Activated T-cell treated with anti-CD3 and anti-CD28 coated beads, Interleukin-2, amount 50 U/mL, for 48 hours (primary cell): ENCODE data around the gene XIAP.
"Not testable (repeated sequence)": the region's sequence is repeated elsewhere in the genome, so short reads cannot be mapped to it uniquely, and the experiment has no call there.

Source experiments
- DNase-seq, 2 experiments: peaks; one replicate each; pipeline ENCODE4 v3.0.0-alpha.2; 2020

The XIAP gene

DNA sequence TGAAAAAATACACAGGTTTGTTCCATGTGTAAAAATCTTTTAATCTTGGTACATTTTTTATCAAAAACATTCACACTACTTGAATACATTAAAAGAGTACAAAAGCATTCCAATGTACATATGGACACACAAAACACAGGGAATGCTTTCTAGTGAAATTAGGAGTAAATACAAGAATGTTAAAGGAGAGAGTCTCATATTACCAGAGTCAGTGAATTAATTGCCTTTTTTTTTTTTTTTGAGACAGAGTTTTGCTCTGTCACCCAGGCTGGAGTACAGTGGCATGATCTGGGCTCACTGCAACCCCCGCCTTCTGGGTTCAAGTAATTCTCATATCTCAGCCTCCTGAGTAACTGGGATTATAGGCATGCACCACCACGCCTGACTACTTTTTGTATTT is 17.0 kb downstream of the XIAP start:
- no peak for DNase-seq

DNA sequence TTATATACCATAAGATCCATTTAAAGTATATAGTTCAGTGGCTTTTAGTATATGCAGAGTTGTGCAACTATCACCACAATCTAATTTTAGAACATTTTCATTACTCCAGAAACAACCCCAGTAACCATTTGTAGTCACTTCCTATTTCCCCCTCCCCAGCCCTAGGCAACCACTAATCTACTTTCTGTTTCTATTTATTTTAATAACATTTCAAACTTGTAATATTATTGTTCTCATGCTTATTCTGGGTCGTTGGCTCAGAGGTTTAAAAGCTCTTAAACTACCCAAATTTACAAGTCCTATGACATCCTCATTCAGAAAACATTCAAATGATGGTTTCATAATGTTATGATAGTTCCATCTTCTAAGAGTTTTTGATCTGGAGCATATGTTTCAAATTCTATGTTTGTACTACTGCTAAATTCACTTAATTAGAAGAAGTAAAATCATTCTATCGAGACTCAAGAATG is 18.4 kb downstream of the XIAP start:
- DNase-seq = no peak

DNA sequence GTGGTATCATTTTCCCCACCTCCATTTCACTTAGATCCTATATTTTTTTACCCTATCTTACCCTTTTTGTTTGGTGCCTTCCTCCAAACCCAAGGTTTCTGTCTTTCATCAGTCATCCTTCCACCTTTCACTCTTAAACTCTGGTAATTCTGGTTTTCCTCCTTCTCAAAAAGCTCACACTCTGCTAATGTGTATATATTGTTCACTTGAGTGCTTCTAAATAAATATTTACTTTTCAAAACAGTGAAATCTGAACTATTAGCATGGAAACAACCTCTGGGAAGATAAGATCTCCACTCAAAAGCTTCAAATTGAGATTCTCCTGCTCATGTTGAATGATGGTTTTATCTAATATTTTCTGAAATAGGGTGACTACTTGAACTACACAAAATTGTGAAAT is 21.5 kb downstream of the XIAP start:
- no peak for DNase-seq

DNA sequence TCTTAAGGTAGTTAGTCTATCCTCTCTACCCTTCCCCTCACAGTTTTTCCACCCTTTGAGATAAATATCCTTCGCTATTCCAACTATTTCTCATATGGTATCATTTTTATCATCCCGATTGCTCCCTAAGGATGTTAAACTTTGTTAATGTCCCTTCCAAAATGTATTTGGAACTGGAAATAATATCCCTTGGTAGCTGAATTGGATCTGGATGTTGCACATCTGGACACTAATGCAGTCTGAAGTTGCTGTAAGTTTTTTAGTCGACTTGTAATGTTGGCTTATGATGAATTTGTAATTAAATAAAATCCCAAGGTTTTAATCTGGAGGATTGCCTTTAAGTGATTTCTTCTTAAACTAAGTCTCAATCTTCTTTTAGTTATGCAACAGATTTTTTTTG is 22.5 kb downstream of the XIAP start:
- no peak for DNase-seq

DNA sequence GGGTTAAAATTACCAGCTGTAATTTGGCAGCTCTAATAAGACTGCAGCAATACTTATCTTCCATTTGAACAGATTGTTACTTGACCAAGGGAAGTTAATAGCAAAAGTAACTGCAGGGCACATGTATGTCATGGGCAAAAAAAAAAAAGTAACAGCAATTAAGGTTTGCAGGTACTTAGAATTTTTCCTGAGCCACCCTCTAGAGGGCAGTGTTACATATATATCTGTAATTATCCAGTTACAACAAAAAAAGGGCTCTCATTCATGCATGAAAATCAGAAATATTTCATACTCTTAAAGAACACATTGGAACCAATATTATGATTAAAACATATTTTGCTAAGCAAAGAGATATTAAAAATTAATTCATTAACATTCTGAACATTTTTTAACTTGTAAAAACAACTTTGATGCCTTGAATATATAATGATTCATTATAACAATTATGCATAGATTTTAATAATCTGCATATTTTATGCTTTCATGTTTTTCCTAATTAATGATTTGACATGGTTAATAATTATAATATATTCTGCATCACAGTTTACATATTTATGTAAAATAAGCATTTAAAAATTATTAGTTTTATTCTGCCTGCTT is 25.1 kb downstream of the XIAP start:
- DNase-seq = no peak

GRCh38 chrX:123899701-123900100 is 39.8 kb downstream of the XIAP start:
- DNase-seq = no peak

DNA sequence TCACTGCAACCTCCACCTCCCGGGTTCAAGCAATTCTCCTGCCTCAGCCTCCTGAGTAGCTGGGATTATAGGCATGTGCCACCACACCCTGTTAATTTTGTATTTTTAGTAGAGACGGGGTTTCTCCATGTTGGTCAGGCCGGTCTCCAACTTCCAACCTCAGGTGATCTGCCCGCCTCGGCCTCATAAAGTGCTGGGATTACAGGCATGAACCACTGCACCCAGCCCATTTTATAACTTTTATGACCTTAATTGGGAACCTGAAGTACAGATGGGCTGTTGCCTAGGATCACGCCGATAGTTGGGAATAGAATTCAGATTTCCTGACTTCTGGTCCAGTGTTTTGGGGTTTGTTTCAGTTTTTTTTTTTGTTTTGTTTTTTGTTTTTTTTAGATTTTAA is 43.4 kb downstream of the XIAP start:
- DNase-seq = not testable (repeated sequence)

GRCh38 chrX:123905332-123905731 is 45.5 kb downstream of the XIAP start:
- DNase-seq = no peak

- no peak for DNase-seq
Observed at GRCh38 chrX:123906557-123907316, 46.9 kb downstream of the XIAP start.

DNA sequence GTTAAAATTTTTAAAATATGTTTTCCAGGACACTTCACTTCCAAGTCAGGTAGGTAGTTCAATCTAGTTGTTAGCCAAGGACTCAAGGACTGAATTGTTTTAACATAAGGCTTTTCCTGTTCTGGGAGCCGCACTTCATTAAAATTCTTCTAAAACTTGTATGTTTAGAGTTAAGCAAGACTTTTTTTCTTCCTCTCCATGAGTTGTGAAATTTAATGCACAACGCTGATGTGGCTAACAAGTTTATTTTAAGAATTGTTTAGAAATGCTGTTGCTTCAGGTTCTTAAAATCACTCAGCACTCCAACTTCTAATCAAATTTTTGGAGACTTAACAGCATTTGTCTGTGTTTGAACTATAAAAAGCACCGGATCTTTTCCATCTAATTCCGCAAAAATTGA is 49.7 kb downstream of the XIAP start:
- DNase-seq = no peak

GRCh38 chrX:123917069-123917468 is 57.2 kb downstream of the XIAP start:
- no peak for DNase-seq

- DNase-seq = no peak
Observed at GRCh38 chrX:123918106-123918721, 58.4 kb downstream of the XIAP start.

DNA sequence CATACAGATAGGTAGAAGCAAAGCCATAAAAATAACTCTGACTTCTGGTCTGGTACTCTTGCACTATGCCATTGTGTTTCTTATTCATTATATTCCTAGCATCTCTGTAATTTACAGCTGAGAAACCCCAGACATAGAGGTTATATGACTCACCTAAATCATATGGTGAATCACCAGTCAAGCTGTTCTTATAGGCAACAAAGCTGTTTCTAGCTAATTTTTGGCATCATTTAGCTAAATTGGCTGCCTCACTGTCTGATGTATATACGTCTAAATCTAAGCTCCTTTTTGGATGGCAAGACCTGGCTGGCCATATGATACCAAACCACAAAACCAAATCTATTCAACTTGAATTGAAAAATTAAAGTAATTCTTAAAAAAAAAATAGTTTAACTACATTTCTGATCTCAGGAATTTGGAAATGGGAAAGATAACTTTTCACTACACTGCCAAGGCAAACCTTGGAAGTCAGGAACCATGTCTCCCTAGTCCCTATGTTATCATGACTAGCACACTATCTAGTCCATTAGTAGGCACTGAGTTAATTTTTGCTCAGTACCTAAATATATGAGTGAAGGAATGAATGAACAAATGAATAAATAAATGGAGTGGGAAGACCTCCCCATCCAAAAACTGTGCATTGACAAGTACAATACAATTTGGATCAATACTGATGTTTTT is 60.4 kb downstream of the XIAP start:
- DNase-seq = no peak

DNA sequence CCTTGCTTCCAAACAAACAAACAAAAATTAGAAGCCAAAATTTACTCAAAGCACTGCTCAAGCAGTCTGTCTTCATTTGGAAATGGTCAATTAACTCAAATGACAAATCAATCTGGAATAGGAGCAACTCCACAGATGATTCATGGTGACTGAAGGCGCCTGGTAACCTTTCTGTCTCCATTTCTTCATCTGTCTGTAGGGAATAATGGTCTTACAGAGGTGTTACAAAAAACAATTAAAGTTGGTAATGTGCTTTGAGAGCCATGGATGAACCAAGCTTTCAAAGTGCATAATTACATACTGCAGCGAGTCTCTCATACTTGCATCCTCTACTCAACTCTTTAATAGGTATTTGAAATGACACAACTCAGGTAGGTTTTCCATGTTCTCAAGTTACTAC is 63.4 kb downstream of the XIAP start:
- no peak for DNase-seq

DNA sequence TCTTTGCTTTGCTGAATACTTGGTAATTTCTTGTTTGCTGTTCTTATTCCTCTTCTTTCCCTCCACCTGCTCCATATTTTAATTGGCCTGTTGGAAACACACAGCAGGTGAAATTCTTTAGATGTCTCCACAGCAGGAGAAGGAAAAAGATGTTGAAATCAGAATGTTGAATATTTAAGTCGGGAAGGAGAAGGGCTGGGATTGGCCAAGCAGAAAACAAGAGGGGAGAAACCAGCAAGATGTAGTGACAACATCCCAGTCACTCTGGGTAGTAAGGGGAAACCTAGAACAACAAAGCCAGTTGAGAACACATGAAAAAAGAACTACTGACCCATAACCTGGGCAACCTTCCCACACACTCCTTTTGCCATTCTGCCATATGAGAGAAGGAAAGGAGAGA is 64.3 kb downstream of the XIAP start:
- DNase-seq = no peak

DNA sequence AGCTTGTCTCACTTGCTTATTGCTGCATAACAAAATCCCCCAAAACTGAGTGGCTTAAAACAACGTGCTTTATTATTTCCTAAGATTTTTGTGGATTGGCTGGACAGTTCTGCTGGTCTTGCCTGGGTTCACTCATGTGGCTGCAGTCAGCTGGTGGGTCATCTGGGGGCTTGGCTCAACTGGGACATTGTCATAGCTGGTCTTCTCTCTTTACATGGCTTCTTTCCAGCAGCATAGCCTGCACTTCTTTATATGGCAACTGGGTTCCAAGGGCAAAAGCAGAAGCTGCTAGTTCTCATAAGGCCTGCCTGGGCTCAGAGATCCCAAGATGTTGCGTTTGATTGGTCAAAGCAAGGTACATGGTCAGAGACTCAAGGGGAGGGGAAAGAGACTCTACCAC is 68.0 kb downstream of the XIAP start:
- DNase-seq = no peak

DNA sequence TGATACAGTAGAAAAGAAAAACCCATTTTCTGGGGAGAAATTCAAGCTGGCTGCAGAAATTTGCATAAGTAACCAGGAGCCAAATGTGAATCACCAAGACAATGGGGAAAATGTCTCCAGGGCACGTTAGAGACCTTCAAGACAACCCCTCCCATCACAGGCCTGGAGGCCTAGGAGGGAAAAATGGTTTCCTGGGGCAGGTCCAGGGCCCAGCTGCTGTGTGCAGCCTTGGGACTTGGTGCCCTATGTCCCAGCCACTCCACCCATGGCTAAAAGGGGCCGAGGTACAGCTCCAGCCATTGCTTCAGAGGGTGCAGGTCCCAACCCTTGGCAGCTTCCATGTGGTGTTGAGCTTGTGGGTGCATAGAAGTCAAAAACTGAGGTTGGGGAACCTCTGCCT is 72.2 kb downstream of the XIAP start:
- DNase-seq = not testable (repeated sequence)

GRCh38 chrX:123943074-123943473 is 83.2 kb downstream of the XIAP start:
- no peak for DNase-seq

GRCh38 chrX:123943488-123943887 is 83.6 kb downstream of the XIAP start:
- no peak for DNase-seq

- no peak for DNase-seq
Observed at GRCh38 chrX:123949846-123950245, 90.0 kb downstream of the XIAP start.

- no peak for DNase-seq
Observed at GRCh38 chrX:123959281-123960063, 99.6 kb downstream of the XIAP start.

GRCh38 chrX:123960956-123961267 is 101.1 kb downstream of the XIAP start:
- no peak for DNase-seq
